HepG2 (cell line): Measurements from ENCODE around the gene KIF25. TPM values are rescaled to one million over a fixed set of nuclear protein-coding genes. Genes with fewer than 3 reads are reported as not detected.

Experiments used
- ATF6 ChIP-seq: sonication (generic); formaldehyde crosslinking; conservative IDR thresholded peaks from 2 replicates; pipeline ENCODE4 v1.4.0; 2020; ENCODE audit warnings: missing genetic modification reagents
- GPBP1L1 ChIP-seq: sonication (generic); formaldehyde crosslinking; IDR thresholded peaks from 2 replicates; pipeline ENCODE4 v1.5.0; 2020; ENCODE audit warnings: mild to moderate bottlenecking, missing genetic modification reagents
- NBN ChIP-seq: fragments of 450-650 bp; conservative IDR thresholded peaks from 2 replicates; pipeline ENCODE4 v1.6.1; 2017
- NFRKB ChIP-seq: fragments of 450-650 bp; IDR thresholded peaks from 2 replicates; pipeline ENCODE4 v1.6.1; 2017
- RNF2 ChIP-seq: fragments of 450-650 bp; conservative IDR thresholded peaks from 2 replicates; pipeline ENCODE4 v1.6.1; 2016; ENCODE audit warnings: low read depth
- SIX4 ChIP-seq: sonication (generic); formaldehyde crosslinking; IDR thresholded peaks from 2 replicates; pipeline ENCODE4 v1.4.0; 2020; ENCODE audit warnings: missing genetic modification reagents
- TBP ChIP-seq: sonication (generic); formaldehyde crosslinking; IDR thresholded peaks from 2 replicates; pipeline ENCODE4 v1.5.0; 2020; ENCODE audit warnings: missing genetic modification reagents
- ZNF17 ChIP-seq: sonication (generic); formaldehyde crosslinking; IDR thresholded peaks from 2 replicates; pipeline ENCODE4 v1.5.0; 2020; ENCODE audit warnings: mild to moderate bottlenecking, missing genetic modification reagents
- ZNF431 ChIP-seq: sonication (generic); formaldehyde crosslinking; IDR thresholded peaks from 2 replicates; pipeline ENCODE4 v1.9.0; 2022; ENCODE audit warnings: missing genetic modification reagents, low read depth, mild to moderate bottlenecking, borderline replicate concordance
- ZNF547 ChIP-seq: sonication (generic); formaldehyde crosslinking; IDR thresholded peaks from 2 replicates; pipeline ENCODE4 v1.5.1; 2020; ENCODE audit warnings: mild to moderate bottlenecking, missing genetic modification reagents
- ZNF780A ChIP-seq: sonication (generic); formaldehyde crosslinking; IDR thresholded peaks from 2 replicates; pipeline ENCODE4 v1.8.0; 2022; ENCODE audit warnings: mild to moderate bottlenecking, missing genetic modification reagents, moderate library complexity
- polyA plus RNA-seq, 8 experiments: library from polyadenylated mRNA; depleted of rRNA in 3 of 8; stranded (reverse) in 7 of 8; unstranded in 1 of 8; fragments of >200 nt; fragmentation: Illumina TruSeq in 4 of 8; extraction: Trizol in 4 of 8; gene quantifications; 2 replicates each; pipeline versions ENCODE4 v1.2.1 to v1.2.3, GENCODE V29; 2011 to 2016; ENCODE audit warnings: low read depth in 4 of 8, missing spikeins in 1 of 8, mixed read lengths in 1 of 8; ENCODE audit not compliant: insufficient read depth in 1 of 8
- total RNA-seq, 5 experiments: library from RNA; depleted of rRNA; stranded (reverse); fragments of >200 nt; fragmentation: Illumina TruSeq; extraction: Trizol; gene quantifications; 2 replicates each; pipeline ENCODE4 v1.2.3, GENCODE V29; 2016; ENCODE audit warnings: low read depth in 1 of 5
- TF ChIP-seq, protein P1 (sequence below): IDR thresholded peaks from 2 replicates; pipeline ENCODE4 v1.6.1; 2012; ENCODE audit warnings: low read length, improper control_type of control experiment
- TF ChIP-seq, protein P2 (sequence below): sonication (generic); formaldehyde crosslinking; IDR thresholded peaks from 2 replicates; pipeline ENCODE4 v1.4.0; 2020; ENCODE audit warnings: low read depth, mild to moderate bottlenecking, missing genetic modification reagents
- TF ChIP-seq, protein P3 (sequence below): sonication (generic); formaldehyde crosslinking; IDR thresholded peaks from one replicate; pipeline ENCODE4 v1.5.1; 2020; ENCODE audit warnings: mild to moderate bottlenecking, missing genetic modification reagents; ENCODE audit errors: not compliant biosample characterization

KIF25 gene
- total and polyA plus RNA-seq, 2 of the 13 experiments (the other 11 are each of a cell fraction or from before 2014, with no cell fraction given) = not detected

GRCh38 chr6:168060521-168060931 lies 63.1 kb downstream of the KIF25 start (continued):
- 0 out of 2 replicates have a peak, but pooled peaks have one; percentile 43 for TF ChIP-seq ZNF780A (CRISPR knock-in tag)
- TF ChIP-seq GPBP1L1 = no peak
- no peak for TF ChIP-seq TBP (CRISPR knock-in tag)
- TF ChIP-seq RNF2 = 0 out of 2 replicates have a peak, but pooled peaks have one; percentile 29
- TF ChIP-seq, protein P1, sequence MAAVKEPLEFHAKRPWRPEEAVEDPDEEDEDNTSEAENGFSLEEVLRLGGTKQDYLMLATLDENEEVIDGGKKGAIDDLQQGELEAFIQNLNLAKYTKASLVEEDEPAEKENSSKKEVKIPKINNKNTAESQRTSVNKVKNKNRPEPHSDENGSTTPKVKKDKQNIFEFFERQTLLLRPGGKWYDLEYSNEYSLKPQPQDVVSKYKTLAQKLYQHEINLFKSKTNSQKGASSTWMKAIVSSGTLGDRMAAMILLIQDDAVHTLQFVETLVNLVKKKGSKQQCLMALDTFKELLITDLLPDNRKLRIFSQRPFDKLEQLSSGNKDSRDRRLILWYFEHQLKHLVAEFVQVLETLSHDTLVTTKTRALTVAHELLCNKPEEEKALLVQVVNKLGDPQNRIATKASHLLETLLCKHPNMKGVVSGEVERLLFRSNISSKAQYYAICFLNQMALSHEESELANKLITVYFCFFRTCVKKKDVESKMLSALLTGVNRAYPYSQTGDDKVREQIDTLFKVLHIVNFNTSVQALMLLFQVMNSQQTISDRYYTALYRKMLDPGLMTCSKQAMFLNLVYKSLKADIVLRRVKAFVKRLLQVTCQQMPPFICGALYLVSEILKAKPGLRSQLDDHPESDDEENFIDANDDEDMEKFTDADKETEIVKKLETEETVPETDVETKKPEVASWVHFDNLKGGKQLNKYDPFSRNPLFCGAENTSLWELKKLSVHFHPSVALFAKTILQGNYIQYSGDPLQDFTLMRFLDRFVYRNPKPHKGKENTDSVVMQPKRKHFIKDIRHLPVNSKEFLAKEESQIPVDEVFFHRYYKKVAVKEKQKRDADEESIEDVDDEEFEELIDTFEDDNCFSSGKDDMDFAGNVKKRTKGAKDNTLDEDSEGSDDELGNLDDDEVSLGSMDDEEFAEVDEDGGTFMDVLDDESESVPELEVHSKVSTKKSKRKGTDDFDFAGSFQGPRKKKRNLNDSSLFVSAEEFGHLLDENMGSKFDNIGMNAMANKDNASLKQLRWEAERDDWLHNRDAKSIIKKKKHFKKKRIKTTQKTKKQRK = no peak
- TF ChIP-seq, protein P2, sequence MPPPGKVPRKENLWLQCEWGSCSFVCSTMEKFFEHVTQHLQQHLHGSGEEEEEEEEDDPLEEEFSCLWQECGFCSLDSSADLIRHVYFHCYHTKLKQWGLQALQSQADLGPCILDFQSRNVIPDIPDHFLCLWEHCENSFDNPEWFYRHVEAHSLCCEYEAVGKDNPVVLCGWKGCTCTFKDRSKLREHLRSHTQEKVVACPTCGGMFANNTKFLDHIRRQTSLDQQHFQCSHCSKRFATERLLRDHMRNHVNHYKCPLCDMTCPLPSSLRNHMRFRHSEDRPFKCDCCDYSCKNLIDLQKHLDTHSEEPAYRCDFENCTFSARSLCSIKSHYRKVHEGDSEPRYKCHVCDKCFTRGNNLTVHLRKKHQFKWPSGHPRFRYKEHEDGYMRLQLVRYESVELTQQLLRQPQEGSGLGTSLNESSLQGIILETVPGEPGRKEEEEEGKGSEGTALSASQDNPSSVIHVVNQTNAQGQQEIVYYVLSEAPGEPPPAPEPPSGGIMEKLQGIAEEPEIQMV (CRISPR knock-in tag) = no peak
- TF ChIP-seq ZNF17 (CRISPR knock-in tag) = no peak
- no peak for TF ChIP-seq ZNF431 (CRISPR knock-in tag)
- no peak for TF ChIP-seq ZNF547 (CRISPR knock-in tag)
- no peak for TF ChIP-seq SIX4
- no peak for TF ChIP-seq NFRKB
- TF ChIP-seq, protein P3, sequence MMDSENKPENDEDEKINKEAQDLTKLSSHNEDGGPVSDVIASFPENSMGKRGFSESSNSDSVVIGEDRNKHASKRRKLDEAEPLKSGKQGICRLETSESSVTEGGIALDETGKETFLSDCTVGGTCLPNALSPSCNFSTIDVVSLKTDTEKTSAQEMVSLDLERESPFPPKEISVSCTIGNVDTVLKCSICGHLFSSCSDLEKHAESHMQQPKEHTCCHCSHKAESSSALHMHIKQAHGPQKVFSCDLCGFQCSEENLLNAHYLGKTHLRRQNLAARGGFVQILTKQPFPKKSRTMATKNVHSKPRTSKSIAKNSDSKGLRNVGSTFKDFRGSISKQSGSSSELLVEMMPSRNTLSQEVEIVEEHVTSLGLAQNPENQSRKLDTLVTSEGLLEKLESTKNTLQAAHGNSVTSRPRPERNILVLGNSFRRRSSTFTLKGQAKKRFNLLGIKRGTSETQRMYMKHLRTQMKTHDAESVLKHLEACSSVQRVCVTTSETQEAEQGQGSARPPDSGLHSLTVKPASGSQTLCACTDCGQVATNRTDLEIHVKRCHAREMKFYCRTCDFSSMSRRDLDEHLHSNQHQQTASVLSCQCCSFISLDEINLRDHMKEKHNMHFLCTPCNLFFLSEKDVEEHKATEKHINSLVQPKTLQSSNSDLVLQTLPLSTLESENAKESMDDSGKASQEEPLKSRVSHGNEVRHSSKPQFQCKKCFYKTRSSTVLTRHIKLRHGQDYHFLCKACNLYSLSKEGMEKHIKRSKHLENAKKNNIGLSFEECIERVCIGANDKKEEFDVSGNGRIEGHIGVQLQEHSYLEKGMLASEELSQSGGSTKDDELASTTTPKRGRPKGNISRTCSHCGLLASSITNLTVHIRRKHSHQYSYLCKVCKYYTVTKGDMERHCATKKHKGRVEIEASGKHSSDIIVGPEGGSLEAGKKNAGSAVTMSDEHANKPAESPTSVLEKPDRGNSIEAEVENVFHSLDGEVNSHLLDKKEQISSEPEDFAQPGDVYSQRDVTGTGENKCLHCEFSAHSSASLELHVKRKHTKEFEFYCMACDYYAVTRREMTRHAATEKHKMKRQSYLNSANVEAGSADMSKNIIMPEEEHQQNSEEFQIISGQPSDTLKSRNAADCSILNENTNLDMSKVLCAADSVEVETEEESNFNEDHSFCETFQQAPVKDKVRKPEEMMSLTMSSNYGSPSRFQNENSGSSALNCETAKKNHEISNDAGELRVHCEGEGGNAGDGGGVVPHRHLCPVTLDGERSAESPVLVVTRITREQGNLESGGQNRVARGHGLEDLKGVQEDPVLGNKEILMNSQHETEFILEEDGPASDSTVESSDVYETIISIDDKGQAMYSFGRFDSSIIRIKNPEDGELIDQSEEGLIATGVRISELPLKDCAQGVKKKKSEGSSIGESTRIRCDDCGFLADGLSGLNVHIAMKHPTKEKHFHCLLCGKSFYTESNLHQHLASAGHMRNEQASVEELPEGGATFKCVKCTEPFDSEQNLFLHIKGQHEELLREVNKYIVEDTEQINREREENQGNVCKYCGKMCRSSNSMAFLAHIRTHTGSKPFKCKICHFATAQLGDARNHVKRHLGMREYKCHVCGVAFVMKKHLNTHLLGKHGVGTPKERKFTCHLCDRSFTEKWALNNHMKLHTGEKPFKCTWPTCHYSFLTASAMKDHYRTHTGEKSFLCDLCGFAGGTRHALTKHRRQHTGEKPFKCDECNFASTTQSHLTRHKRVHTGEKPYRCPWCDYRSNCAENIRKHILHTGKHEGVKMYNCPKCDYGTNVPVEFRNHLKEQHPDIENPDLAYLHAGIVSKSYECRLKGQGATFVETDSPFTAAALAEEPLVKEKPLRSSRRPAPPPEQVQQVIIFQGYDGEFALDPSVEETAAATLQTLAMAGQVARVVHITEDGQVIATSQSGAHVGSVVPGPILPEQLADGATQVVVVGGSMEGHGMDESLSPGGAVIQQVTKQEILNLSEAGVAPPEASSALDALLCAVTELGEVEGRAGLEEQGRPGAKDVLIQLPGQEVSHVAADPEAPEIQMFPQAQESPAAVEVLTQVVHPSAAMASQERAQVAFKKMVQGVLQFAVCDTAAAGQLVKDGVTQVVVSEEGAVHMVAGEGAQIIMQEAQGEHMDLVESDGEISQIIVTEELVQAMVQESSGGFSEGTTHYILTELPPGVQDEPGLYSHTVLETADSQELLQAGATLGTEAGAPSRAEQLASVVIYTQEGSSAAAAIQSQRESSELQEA = no peak
- no peak for TF ChIP-seq NBN
- TF ChIP-seq ATF6 (CRISPR knock-in tag) = no peak
